HG03342 (cell line): Measurements from ENCODE around the gene GAL3ST3.
A peak's percentile ranks its signal among the peaks of the same experiment; 100 is the strongest.
"Not testable (repeated sequence)": the region's sequence is repeated elsewhere in the genome, so short reads cannot be mapped to it uniquely, and the experiment has no call there.

Experiments used
- ATAC-seq: cut with Tn5 transposase; IDR thresholded peaks from one replicate; pipeline ENCODE4 v1.9.1; 2021; ENCODE audit warnings: mild to moderate bottlenecking, moderate library complexity; ENCODE audit not compliant: unreplicated experiment

GAL3ST3 gene

DNA sequence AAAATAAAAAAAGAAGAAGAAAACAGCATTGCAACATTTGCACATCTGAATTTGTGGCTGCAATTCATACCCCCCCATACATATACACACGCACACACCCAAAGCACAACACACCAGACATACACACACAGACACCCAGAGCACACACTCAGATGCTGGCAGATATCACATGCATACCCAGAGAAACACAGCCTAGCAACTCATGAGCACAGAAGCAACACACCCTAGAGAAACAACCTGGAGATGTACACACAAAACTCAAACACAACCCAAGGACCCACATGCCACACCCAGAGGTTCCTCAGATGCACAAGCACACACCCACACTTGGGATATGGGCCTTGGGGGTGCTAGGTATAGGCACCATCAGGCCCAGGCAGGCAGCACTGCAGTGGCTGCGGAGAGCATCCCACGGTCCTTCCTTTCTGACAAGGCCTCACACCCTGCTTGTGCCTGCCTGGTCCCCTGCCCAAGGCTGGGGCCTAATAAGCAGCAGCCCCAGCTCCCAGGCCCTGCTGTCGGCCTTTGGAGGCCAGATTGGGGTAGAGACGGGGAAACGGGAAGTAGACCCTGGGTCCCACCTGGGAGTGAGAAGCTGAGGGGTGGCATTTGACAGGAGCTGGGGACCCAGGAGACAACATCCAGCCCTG lies 34.0 kb downstream of the GAL3ST3 start:
- no peak for ATAC-seq

DNA sequence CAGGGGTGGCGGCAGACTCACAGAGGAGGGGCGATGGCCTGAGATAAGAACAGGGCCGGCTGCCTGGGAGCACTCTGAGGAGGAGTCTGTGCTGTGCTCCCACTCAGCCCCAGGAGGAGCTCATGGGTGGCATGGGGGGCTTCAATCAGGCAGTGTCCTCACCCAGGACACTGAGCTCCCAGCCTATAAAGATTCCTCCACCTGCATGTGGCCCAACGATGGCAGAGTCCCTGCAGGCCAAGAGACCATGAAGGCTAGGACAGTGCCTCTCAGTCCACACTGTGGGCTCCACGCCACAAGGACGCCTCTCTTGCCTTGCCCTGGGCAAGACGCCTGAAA lies 35.2 kb downstream of the GAL3ST3 start:
- no peak for ATAC-seq

DNA sequence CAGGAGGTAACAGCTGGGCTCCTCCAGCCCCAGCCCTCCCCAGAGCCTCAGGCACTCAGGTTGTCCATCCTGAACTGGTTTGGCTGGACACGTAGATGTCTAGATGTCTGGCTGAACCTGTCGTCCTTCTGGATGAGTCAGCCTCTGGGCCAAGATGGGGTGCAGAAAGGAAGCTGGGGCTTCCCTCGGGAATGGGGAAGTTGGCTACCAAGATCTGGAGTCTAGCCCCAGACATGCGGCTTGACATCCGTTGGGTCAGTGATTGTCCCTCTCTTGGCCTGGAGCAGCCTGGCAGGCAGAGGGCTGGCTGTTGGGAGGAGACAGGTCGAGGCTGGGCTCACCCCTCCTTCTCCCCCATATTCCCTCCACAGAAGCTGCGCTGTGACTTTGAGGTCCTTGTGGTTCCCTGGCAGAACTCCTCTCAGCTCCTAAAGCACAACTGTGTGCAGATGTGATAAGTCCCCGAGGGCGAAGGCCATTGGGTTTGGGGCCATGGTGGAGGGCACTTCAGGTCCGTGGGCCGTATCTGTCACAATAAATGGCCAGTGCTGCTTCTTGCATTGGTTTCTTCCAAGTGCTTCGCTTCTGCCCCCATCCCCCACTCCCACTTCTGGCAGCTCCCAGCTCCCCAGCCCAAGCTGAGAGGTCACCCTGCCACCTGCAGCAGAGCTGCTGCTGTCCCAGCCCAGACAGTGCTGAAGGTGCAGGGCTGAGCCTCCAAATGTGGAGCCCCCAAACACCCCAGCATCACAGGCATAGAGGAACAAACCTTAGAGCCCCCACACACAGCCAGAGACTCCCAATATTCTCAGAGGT lies 35.8 kb downstream of the GAL3ST3 start:
- no peak for ATAC-seq

DNA sequence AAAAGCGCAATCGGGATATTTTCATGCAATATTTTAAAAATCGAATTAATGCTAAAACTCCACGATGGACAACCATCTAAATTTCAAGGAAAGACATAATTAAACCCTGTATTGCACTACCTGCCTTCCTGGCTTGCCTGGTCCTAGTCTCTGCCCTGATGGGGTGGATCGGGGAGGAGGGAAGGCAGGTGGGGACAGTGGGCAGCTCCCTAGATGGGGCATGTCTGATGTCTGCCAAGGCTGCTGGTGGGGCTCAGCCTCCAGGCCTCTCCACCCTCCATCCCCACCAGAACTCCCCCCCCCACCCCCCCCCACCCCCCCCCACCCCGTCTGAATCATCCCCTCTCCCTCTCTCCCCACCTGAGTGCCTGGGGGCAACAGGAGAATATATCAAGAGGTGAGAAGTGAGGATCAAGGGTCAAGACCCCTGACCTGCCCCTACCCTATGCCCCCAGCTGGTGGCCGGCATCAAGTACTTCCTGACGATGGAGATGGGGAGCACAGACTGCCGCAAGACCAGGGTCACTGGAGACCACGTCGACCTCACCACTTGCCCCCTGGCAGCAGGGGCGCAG lies 36.5 kb downstream of the GAL3ST3 start:
- ATAC-seq, result no peak

DNA sequence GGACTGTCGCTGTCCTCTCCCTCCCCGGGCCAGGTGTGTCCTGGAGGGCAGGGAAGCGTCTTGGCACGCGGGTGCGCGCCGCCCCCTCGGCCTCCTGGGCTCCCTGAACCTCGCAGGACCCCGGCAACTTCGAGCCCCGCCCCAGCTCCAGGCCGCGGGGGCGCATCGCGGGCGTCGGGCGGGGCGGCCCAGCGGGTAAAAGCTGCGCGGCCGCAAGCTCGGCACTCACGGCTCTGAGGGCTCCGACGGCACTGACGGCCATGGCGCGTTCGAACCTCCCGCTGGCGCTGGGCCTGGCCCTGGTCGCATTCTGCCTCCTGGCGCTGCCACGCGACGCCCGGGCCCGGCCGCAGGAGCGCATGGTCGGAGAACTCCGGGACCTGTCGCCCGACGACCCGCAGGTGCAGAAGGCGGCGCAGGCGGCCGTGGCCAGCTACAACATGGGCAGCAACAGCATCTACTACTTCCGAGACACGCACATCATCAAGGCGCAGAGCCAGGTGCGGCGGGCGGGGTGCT lies 37.1 kb downstream of the GAL3ST3 start, which contains the start of gene CST6:
Gene CST6, plus strand, starts transcription at position 224 of the 519 bp plus-strand sequence. Its CDS starts 37 bp downstream, at position 261.
- ATAC-seq, result no peak

DNA sequence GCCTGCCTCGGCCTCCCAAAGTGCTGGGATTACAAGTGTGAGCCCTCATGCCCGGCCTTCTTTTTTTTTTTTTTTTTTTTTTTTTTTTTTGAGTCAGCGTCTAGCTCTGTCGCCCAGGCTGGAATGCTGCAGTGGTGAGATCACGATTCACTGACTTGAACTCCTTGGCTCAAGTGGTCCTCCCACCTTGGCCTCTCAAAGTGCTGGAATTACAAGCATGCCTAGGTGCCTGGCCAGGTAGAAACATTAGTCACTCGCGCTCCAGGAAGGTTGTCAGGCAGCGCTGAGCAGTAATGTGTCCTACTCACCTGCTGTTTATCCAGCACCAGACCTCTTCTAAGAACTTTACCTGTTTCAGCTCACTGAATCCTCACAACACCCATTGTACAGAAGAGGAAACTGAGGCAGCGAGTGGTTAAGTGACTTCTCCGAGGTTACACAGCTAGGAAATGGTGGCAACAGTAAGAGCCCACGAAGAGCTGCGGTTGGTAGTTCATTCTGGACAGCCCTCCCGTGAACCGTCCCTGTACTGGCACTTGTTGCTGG lies 37.6 kb downstream of the GAL3ST3 start:
- no peak for ATAC-seq

DNA sequence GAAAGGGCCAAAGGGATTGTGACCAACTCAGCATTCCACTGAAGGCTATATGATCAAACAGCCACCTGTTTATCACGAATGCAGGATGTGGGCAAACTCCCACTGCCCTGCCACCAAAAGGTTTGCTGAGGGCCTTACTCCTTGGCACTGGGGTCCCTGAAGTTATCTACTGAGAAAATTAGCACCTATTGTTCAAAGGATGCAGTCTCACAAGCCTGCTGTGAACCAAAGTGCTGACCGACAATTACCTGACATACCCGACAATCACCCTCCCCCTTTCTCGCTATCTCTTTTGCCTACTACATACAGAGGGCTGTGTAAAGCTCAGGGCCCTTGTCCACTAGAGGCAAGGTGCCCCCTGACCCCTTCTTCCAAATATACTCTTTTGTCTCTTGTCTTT lies 38.9 kb downstream of the GAL3ST3 start:
- ATAC-seq, result not testable (repeated sequence)

DNA sequence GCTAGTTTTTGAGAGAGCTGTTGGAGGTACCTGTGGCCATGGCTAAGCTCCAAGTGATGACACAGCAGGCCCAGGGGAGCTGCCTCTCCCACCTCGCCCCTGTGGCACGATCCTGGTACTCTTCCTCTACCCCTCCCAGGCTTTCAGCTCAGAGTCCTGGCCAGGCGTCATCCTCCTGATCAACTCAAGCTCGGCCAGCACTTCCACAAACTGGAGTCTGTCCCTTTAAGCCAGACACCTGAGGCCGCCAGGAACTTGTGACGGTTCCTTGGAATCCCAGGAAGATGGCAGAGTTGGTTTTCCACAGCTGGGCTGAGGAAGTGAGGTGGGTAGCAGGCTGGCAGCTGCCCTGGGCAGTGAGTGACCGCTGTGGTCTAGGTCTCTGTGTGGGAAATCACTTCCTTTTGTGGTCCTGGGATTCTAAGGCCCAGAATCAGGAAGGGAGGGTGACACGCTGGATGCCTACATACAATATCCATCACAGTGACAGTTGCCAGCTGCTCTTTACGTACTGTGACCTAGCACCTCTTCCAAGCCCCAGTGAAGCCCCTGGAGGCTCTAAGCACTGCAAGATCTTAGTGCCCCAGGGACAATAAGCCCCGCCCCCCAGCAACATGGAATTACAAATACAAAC lies 40.4 kb downstream of the GAL3ST3 start:
- ATAC-seq, result no peak

DNA sequence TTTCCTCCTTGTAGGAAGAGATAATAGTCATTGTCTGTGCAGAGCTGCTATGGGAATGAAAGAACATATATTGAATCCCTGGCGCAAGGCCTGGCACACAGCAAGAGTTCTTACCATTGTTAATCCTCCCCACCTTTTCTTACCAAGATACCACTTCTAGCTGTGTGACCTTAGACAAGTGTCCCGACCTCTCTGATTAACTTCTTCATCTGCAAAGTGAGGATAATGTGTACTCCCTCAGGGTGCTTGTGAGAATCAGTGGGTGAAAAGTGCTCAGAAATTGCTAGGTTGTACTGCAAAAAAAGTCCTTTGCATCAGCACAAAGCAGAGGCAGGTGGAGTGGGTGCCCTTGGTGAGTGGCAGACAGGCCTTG lies 40.9 kb downstream of the GAL3ST3 start:
- no peak for ATAC-seq

DNA sequence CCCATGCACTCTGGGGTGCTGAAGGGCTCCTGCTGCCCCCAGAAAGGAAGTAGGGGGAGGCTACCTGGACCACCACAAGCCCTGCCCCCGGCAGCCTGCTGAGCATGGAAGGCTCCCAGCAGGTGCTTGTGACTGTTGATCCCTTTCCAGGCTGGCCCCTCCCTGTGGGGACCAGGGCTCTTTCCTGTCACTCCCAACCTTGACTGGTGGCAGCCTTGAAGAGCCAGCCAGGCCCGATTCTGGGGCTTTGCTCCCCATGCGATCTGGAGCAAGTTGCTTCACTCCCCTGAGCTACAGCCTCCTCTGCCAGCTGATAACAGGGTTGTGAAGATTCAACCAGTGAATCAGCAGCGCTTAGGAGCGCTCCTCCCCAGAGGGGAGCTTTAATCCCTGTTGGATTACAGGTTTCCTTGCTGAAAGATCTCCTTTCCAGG lies 41.7 kb downstream of the GAL3ST3 start:
- ATAC-seq, result no peak

DNA sequence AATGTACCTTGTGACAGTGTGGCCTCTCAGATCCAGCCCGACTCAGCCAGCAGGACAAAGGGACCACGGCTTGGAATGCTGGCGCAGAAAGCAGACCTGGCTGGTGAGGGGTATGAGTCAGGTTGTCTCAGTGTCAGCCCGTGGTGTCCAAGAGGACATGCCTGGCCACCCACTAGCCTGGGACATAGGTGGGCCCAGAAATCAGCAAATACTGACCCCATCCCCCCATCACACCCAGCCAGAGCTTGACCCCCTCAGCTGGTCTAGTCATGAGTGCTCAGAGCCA lies 42.1 kb downstream of the GAL3ST3 start:
- ATAC-seq, result no peak

DNA sequence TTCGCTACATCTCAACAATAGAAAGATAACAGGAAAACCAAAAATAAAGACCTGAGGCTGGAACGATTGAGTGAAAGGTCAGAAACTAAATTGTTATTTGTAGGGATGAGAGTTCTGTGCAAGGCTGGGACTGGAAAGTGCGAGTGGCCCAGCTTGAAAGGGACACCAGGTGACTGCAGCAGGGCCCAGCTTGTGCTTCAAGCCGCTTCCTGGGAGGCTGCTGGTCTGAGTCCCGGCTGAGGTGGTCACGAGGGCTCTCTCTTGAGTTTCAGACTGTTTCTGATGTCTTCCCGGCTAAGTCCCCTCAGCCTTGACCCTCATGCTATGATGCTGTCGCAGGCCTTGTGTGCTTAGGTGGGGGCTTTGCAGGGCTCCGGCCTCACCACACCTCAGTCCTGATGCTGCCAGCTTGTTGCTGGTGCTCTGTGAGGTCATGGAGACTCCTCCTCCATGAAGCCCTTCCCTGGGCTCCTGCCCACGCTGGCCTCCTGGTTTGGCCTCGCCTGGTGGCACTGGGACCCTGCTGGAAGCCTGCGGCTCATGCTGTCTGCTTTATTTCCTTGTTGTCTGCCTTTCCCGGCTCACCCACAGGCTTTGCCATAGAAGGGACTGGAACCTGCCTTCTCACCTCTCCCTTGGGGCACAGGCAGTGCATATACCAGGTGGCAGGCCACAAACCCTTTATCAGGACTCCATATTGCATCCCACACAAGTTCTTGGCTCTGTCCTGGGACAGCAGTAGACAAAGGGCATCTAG lies 42.6 kb downstream of the GAL3ST3 start:
- no peak for ATAC-seq

DNA sequence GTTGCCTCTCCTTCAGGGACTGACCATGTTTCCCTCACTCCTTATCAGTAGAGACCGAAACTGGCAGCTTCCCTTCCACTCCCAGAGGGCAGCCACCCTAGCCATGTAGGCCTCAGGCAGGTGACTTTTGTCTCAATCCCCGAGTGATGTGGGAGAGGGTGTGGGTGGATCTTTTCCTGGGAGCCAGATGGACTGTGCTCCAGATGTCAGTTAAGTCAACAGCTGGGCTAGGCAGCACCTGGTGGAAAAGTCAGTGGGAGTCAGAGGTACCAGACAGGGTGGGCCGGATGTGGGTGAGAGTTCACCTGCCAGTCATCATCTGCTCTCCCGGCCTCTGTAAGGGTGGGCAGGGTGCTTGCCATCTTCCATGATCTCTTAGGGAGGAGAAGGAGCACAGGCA lies 44.8 kb downstream of the GAL3ST3 start:
- no peak for ATAC-seq

DNA sequence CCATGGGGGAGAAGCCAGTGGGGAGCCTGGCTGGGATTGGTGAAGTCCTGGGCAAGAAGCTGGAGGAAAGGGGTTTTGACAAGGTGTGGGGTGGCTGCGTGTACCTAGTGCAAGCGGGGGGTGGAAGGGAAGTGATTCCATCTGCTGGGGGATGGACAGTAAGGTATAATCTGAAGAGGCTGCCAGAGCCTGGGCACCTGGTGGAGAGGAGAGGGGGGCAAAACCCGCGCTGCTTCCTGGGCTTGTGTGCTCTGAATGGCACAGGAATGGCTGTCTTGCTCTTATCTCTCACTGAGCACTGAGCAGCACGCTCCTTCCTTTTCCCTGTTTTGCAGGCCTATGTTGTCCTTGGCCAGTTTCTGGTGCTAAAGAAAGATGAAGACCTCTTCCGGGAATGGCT lies 45.7 kb downstream of the GAL3ST3 start:
- no peak for ATAC-seq

DNA sequence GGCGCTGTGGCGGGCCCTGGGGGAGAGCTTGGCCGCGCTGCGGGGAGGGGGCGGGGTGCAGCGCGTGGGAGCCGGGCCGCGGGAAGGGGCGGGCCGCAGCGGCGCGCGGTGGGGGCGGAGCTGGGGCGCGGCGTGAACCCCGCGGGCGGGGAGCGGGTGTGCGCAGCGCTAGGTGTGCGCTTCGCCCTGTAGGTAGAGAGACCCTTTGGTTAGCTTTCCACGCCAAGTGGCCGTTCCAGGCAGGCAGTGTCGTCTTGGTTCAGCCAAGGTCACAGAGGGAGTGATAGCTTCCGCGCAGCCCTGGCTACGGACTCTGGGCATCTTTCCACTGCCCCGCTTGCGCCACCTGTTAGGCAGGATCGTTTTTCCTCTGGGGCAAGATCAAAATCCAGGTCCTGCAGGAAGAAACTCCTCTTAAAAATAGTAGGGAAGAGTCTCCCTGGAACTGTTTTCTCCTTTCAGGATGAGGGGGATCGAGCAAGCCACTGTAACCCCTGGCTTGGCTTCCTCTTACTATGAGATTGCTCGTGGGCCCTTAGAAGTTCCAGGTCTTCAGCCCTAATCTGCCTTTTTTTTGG lies 46.2 kb downstream of the GAL3ST3 start:
- peak; percentile 33 for ATAC-seq

DNA sequence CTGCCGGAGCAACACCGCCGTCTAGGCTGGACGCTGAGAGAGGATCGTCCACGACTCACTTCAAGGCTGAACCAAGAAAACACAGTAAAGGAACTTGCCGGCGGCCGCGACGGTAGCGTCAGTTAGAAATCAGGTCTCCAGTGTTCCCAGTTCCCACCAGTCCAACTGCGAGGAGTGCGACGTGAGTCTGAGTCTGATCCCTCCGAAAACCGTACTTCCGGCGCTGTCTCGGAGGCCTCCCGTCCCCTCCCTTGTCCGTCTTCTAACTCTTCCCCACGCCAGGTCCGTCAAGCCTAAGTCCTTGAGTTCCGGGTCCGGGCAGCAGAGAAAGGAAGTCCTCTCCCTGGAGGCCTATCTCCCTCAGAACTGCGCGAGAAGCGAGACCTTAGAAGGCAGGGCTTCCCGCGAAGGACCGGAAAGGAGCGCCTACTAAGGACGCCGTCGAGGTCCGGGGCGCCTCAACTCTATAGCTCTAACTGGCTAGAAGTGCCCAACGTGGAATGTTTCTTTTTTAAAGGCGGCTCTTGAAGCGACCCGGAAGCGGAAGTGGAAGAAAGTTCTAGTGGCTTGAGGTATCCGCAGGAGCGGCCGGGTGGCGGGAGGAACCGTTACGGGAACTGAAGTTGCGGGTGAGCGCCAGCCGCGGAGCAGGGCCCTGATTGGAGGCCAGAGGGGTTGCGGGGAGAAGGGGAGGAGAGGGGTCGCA lies 46.9 kb downstream of the GAL3ST3 start, which contains the start of the genes BANF1 and EIF1AD:
Gene BANF1, plus strand, starts transcription at position 562 of the 706 bp plus-strand sequence. CDS start 748 bp downstream, outside the sequence.
Gene EIF1AD, minus strand, starts transcription at position 216 of the 706 bp plus-strand sequence. CDS start 1,768 bp downstream, outside the sequence.
- peak; percentile 84 for ATAC-seq

DNA sequence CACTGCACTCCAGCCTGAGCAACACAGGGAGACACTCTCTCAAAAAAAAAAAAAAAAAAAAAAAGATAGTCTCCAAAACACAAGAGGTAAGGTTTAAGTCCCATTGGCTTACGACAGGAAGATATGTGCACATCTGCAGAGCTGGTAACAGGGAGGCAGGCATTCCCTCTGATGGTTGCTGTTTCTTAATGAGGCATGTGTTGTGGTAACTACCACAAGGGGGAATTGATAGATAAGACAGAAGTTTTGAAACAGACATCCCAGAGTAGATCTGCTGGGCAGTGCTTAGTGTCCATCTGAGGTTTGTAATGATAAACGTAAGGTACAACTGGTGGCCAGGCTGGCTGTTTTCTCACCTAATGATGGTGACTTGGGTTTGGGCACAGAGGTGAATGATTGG lies 51.7 kb downstream of the GAL3ST3 start:
- no peak for ATAC-seq

DNA sequence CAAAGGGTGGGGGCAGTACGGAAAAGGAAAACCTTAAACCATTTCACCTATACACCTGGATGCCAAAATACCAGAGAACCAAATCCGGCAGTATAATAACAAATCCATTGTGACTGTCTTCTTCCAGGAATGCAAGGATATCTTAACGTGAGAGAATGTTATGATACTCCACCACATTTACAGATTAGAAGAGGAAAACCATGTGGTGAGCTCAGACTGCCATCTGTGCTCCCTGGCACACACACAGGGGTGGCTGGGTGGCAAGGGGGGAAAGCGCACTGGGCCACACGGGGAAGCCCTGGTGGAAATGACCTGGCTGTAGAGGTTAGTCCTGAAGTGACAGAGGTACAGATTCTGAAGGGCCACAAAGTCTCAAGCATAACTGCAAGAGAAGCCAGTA lies 56.9 kb downstream of the GAL3ST3 start:
- ATAC-seq, result no peak
